Measurements from ENCODE around the gene OAS1.
"Not testable (repeated sequence)": the region's sequence is repeated elsewhere in the genome, so short reads cannot be mapped to it uniquely, and the experiment has no call there.

Gene OAS1

DNA sequence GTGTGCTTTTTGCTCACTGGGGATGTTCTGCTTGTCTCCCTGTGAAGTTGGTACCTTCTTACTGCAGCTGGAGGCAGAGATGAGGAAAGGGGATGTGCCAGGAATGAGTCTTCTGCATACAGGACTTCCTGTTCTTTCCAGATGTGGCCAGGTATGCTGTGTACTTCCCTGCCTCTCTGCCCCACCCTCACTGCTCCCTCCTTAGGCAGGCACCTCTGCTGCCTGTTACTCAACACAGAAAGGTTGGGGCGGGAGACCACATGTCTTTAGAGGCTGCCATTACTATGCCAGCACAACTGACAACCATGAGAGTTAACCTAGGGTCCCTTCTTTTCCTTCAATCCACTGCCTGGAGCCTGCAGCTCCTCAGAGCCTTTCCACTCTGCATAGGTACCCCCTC is 29.5 kb downstream of the OAS1 start:
- no peak for DNase-seq (ENCODE audit: low read depth in 1 of 2, low spot score in 1 of 2)

DNA sequence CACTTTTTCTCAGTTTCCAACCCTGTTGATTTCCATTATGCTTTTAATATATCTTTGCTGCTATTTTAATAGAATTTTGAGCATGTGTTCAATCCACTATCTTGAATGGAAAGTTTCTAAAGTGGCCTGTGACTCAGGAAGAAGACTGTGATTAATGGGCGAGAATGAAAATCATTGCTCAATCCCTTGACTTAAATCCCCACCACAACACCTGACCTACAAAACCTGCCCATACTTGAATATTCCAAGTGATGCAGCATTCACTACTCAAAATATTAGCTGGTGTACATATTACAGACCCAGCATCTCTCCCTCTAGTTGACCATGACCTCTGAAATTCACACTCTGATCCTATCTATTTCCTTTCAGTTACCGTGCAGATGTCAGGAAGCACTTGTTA is 30.2 kb downstream of the OAS1 start:
- no peak for DNase-seq (ENCODE audit: low read depth in 1 of 2, low spot score in 1 of 2)

- peak; percentile 32 to 47 for DNase-seq (ENCODE audit: low read depth in 1 of 2, low spot score in 1 of 2)
Measured at GRCh38 chr12:112937741-112938719, 31.3 kb downstream of the OAS1 start, which contains the start of gene OAS3. TSS of gene OAS3 (plus strand) at chr12:112938474. CDS start at chr12:112938531, 57 bp downstream.

DNA sequence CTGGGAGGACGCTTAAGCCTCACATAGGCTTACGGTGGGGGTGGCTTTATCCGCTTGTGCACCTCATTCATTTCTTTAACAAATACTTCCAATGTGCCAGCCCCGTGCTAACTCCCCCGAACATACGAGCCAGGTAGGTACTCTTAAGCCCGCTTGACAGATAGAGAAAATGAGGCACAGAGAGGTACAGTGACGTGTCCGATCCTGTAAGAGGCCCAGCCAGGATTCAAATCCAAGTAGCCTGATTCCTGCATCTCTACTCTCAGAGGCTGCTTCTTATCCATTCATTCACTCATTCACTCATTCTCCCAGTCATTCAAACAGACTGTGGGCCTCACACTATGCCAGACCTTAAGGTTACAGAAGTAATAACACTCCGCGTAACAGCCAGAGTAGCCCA is 32.0 kb downstream of the OAS1 start:
- DNase-seq (ENCODE audit: low read depth in 1 of 2, low spot score in 1 of 2), result no peak

DNA sequence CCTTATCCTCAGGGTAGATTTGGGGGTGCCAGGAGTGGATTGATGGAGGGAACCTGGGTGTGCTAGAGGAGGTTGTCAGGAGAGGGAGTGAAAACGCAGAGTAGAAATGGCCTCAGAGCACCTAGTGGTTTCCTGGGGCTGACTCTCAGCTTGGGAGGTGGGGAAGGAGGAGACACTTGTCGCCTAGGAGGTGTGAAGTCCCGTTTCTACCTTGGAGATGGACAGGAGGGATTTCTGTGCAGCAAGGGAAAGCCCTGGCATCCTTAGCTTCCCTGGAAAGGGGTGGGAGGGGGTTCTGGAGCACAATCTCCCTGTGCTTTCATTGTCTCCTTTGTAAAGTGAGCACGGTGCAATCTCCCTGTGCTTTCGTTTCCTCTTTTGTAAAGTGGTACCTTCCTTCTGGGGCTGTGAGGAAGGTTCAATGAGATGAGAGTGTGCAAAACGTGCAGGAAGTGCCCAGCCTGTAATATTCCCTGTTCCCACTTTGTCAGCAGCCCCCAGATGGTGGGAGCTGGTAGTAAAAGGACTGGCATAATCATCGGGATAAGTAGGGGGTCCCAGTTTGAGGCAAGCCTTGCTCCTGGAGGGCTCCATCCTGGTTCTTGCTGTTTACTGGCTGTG is 33.1 kb downstream of the OAS1 start:
- DNase-seq (ENCODE audit: low read depth in 1 of 2, low spot score in 1 of 2), result no peak

DNA sequence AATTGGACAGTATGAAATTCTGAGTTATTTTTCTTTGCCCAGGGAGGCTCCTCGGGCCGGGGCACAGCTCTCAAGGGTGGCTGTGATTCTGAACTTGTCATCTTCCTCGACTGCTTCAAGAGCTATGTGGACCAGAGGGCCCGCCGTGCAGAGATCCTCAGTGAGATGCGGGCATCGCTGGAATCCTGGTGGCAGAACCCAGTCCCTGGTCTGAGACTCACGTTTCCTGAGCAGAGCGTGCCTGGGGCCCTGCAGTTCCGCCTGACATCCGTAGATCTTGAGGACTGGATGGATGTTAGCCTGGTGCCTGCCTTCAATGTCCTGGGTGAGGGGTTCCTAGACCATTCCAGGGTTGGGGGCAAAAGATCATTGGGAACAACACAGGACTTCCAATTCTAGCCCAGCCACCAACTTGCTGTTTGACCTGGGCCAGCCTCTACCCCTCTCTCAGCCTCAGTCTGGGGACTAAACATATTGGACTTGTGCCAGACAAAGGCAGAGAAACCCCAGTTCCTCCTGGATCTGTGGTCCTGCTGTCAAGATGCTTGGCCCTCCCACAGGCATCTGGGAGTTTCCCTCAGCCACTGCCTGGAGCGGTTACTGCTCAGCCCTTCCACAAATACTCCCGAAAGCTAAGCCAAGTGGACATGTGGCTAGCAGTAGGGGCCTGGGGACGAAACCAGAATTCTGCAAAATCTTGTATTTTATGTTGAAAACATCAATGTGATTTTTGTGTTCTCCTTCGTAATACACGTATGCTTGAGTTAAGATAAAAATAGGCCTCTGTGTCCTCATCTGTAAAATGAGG is 35.0 kb downstream of the OAS1 start:
- no peak for DNase-seq (ENCODE audit: low read depth in 1 of 2, low spot score in 1 of 2)

GRCh38 chr12:112942572-112942971 is 35.8 kb downstream of the OAS1 start:
- no peak for DNase-seq (ENCODE audit: low read depth in 1 of 2, low spot score in 1 of 2)

DNA sequence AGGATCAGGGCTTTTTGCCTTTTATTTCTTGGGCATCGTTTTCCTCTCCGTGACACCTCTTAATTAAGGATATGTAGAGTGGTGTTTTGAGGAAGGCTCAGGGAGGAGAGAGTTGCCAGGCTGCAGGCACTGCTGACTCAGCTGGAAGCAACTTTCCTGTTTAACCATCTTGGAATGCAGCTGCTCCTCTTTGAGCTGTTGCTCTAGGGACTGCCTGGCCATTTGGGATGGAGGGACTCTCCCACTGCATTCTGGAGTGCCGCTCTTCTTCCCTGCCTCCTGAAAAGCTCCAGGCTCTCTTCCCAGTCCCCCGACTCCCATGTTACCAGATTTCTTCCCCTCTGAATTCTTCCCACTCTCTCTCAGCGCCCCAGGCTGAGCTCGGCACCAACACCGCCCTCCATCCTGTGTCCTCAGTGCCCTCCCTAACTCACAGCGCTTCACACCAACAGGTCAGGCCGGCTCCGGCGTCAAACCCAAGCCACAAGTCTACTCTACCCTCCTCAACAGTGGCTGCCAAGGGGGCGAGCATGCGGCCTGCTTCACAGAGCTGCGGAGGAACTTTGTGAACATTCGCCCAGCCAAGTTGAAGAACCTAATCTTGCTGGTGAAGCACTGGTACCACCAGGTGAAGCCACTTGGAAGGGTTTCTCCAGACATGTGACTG is 37.4 kb downstream of the OAS1 start:
- DNase-seq (ENCODE audit: low read depth in 1 of 2, low spot score in 1 of 2), result no peak

DNA sequence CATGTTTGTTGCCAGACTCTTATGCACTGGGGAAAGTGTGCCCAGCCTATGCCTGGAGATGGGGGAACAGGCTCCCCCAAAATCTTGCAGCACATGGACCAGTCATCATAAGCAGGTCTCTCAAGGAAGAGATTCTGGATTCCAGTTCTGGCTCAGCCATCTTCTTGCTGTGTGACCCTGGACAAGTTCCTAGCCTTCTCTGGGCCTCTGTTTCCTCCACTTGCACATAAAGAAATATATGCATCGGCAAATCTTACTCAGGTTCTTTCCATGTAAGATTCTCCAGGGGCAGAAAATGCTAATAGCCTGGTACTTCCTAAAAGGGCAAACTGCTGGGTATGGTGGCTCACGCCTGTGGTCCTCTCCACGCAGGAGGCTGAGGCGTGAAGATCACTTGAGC is 38.8 kb downstream of the OAS1 start:
- DNase-seq (ENCODE audit: low read depth in 1 of 2, low spot score in 1 of 2), result no peak

DNA sequence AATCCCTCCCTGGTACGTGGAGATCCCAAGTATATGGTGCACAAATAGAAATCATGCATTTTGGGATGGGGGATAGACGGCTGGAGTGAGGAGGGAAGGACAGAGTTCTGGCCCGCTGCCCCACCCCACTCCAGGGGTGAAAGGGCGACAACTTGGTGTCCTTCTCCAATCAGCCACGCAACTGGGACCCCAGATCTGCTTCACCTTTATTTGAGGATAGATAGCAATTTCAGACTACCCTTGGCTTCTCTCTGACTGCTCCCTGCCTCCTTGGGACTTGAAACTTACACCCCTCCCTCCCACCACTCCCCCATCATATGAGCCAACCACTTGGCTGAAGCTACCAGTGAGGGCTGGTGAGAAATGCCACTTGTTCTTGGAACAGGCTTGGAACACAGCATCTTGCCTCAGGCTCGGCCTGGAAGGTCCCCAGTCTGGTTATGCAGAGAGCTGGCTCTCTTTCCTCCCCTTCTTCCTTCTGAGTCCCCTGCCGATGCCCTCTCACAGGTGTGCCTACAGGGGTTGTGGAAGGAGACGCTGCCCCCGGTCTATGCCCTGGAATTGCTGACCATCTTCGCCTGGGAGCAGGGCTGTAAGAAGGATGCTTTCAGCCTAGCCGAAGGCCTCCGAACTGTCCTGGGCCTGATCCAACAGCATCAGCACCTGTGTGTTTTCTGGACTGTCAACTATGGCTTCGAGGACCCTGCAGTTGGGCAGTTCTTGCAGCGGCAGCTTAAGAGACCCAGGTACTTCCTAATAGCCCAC is 39.7 kb downstream of the OAS1 start:
- DNase-seq (ENCODE audit: low read depth in 1 of 2, low spot score in 1 of 2), result no peak

GRCh38 chr12:112947314-112947713 is 40.6 kb downstream of the OAS1 start:
- DNase-seq (ENCODE audit: low read depth in 1 of 2, low spot score in 1 of 2), result no peak

DNA sequence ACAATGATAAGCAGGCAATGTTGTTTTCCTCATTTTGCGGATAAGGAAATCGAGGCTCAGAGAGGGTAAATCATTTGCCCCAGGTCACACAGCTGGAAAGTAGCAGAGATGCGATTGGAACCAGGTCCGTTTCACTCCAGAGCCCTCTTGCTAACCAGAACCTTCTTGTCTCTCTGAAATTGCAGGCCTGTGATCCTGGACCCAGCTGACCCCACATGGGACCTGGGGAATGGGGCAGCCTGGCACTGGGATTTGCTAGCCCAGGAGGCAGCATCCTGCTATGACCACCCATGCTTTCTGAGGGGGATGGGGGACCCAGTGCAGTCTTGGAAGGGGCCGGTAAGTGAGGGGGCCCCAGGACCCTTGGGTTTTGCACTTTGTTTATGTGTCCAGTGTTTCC is 41.0 kb downstream of the OAS1 start:
- no peak for DNase-seq (ENCODE audit: low read depth in 1 of 2, low spot score in 1 of 2)

DNA sequence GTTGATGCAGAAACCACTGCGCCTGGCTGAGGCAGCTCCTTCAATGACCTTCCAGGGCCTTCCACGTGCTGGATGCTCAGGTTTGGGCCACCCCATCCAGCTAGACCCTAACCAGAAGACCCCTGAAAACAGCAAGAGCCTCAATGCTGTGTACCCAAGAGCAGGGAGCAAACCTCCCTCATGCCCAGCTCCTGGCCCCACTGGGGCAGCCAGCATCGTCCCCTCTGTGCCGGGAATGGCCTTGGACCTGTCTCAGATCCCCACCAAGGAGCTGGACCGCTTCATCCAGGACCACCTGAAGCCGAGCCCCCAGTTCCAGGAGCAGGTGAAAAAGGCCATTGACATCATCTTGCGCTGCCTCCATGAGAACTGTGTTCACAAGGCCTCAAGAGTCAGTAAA is 42.0 kb downstream of the OAS1 start:
- DNase-seq (ENCODE audit: low read depth in 1 of 2, low spot score in 1 of 2), result no peak

DNA sequence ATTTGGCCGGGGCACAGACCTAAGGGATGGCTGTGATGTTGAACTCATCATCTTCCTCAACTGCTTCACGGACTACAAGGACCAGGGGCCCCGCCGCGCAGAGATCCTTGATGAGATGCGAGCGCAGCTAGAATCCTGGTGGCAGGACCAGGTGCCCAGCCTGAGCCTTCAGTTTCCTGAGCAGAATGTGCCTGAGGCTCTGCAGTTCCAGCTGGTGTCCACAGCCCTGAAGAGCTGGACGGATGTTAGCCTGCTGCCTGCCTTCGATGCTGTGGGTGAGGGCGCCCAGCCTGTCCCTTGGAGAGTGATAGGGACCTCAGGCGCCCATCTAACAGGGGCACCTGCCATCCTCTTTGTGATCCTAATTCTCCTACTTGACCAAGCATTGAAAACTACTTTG is 43.9 kb downstream of the OAS1 start:
- DNase-seq (ENCODE audit: low read depth in 1 of 2, low spot score in 1 of 2), result no peak

DNA sequence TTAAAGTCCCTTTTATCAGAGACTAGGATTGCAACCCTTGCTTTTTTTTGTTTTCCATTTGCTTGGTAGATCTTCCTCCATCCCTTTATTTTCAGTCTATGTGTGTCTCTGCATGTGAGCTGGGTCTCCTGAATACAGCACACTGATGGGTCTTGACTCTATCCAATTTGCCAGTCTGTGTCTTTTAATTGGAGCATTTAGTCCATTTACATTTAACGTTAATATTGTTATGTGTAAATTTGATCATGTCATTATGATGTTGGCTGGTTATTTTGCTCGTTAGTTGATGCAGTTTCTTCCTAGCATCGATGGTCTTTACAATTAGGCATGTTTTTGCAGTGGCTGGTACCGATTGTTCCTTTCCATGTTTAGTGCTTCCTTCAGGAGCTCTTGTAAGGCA is 50.4 kb downstream of the OAS1 start:
- DNase-seq (ENCODE audit: low read depth in 1 of 2, low spot score in 1 of 2), result not testable (repeated sequence)

DNA sequence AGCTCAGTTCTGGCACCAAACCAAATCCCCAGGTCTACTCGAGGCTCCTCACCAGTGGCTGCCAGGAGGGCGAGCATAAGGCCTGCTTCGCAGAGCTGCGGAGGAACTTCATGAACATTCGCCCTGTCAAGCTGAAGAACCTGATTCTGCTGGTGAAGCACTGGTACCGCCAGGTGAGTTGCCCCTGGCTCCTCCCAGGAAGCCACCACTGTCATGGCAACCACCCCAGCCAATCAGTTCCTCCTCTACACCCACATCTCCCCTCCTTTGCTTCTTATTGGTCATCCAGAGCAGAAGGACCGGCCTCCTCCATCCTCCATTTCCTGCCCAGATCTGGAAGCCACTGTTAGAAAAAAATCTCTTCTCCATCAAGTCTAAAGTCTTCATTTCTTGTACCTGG is 54.3 kb downstream of the OAS1 start:
- no peak for DNase-seq (ENCODE audit: low read depth in 1 of 2, low spot score in 1 of 2)

DNA sequence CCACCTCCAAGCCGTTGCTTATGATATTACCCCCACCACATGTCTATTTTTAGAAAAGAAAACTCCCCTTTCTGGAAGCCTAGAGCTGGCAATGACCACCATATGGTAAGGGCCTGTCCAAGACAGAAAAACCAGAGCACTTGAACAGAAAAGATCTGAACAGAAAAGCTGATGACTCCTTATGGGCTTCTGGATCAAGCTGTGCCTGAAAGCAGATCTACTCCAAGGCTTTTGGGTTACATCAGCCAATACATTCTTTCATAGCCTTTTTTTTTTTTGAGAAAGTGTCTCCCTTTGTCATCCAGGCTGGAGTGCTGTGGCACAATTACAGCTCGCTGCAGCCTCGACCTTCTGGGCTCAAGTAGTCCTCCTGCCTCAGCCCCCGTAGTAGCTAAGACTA is 54.8 kb downstream of the OAS1 start:
- DNase-seq (ENCODE audit: low read depth in 1 of 2, low spot score in 1 of 2), result no peak

- DNase-seq (ENCODE audit: low read depth in 1 of 2, low spot score in 1 of 2), result no peak
Measured at GRCh38 chr12:112962561-112962960, 55.8 kb downstream of the OAS1 start.

- DNase-seq (ENCODE audit: low read depth in 1 of 2, low spot score in 1 of 2), result no peak
Measured at GRCh38 chr12:112963227-112963861, 56.6 kb downstream of the OAS1 start.
